GM12878 (cell line): ENCODE measurements around the gene PRUNE2. TPM values are rescaled to one million over a fixed set of nuclear protein-coding genes. Genes with fewer than 3 reads are reported as not detected.

Experiments
- ATAC-seq: fragments of 200-7000 bp; cut with Tn5 transposase; 3 replicates; pipeline ENCODE4 v1.9.1; 2020; ENCODE audit warnings: mild to moderate bottlenecking, moderate library complexity
- BruUV-seq: library from RNA; stranded (reverse); fragments of 400-500 nt; replicated peaks from 2 replicates; lab custom pipeline; 2021; lab: Mats Ljungman, UMichigan
- CTCF ChIA-PET: fragments of 300-600 bp; sonication (Branson Sonifier 250); formaldehyde crosslinking; extraction: SDS; loops from one replicate; lab custom pipeline; 2021; ENCODE audit warnings: inconsistent platforms; lab: Yijun Ruan, JAX
- POLR2A ChIA-PET: fragments of 350-600 bp; formaldehyde crosslinking; extraction: SDS; loops from one replicate; lab custom pipeline; 2021; ENCODE audit warnings: inconsistent platforms; lab: Charles Lee
- RAD21 ChIA-PET: fragments of 300-600 bp; sonication (Branson Sonifier 250); formaldehyde crosslinking; loops from one replicate; lab custom pipeline; 2023; ENCODE audit warnings: antibody characterized with exemption; ENCODE audit not compliant: unreplicated experiment; lab: Charles Lee
- SMC1A ChIA-PET: fragments of 300-600 bp; sonication (Branson Sonifier 250); formaldehyde crosslinking; loops from one replicate; lab custom pipeline; 2023; ENCODE audit not compliant: unreplicated experiment, uncharacterized antibody; lab: Charles Lee
- DNase-seq: peaks from one replicate; pipeline ENCODE4 v3.0.0-alpha.2; 2011; ENCODE audit warnings: low read depth, low spot score
- FAIRE-seq: peaks from 3 replicates; lab custom pipeline; 2011; peaks lifted over from hg19 to GRCh38; lab: Jason Lieb, UNC
- H2AFZ ChIP-seq: 2 replicates; pipeline ENCODE4 v1.6.0; 2011; ENCODE audit warnings: low read depth, low read length, control low read depth; ENCODE audit not compliant: control insufficient read depth
- H3K27ac ChIP-seq: 2 replicates; pipeline ENCODE4 v1.5.1; 2011; ENCODE audit warnings: control low read depth; ENCODE audit not compliant: control insufficient read depth, insufficient read depth
- H3K27me3 ChIP-seq, 2 experiments: replicated peaks in 1 of 2; 2 replicates each; pipeline versions ENCODE4 v1.6.0 to v1.6.1; 2011; ENCODE audit warnings: low read length in 1 of 2; ENCODE audit not compliant: control insufficient read depth in 2 of 2, insufficient read depth in 2 of 2
- H3K36me3 ChIP-seq, 2 experiments: 2 replicates each; pipeline ENCODE4 v1.5.1; 2011; ENCODE audit warnings: low read length in 1 of 2; ENCODE audit not compliant: control insufficient read depth in 2 of 2, insufficient read depth in 2 of 2
- H3K4me1 ChIP-seq: 2 replicates; pipeline ENCODE4 v1.6.1; 2011; ENCODE audit warnings: mild to moderate bottlenecking, low read length, moderate library complexity, mixed read lengths; ENCODE audit not compliant: control insufficient read depth, insufficient read depth
- H3K4me2 ChIP-seq: 2 replicates; pipeline ENCODE4 v1.6.0; 2011; ENCODE audit warnings: control low read depth; ENCODE audit not compliant: control insufficient read depth, insufficient read depth
- H3K4me3 ChIP-seq: fragments of 200-600 bp; sonication (generic); 2 replicates; pipeline ENCODE4 v1.5.1; 2016
- H3K79me2 ChIP-seq: 2 replicates; pipeline ENCODE4 v1.6.0; 2011; ENCODE audit warnings: low read length; ENCODE audit not compliant: control insufficient read depth, insufficient read depth
- H3K9ac ChIP-seq: 2 replicates; pipeline ENCODE4 v1.8.0; 2011; ENCODE audit warnings: low read length, control low read depth, mixed read lengths; ENCODE audit not compliant: control insufficient read depth, insufficient read depth
- H3K9me3 ChIP-seq: replicated peaks from 3 replicates; pipeline ENCODE4 v1.5.1; 2011; ENCODE audit warnings: mild to moderate bottlenecking, low read length; ENCODE audit not compliant: control insufficient read depth, insufficient read depth
- H4K20me1 ChIP-seq: 2 replicates; pipeline ENCODE4 v1.6.0; 2011; ENCODE audit not compliant: control insufficient read depth, insufficient read depth
- ATF2 ChIP-seq: IDR thresholded peaks from 2 replicates; pipeline ENCODE4 v1.6.1; 2012; ENCODE audit warnings: low read length, inconsistent platforms
- CBFB ChIP-seq: IDR thresholded peaks from 2 replicates; pipeline ENCODE4 v1.6.1; 2016; ENCODE audit warnings: antibody characterized with exemption, low read depth
- IKZF1 ChIP-seq: fragments of 450-650 bp; conservative IDR thresholded peaks from 2 replicates; pipeline ENCODE4 v1.6.1; 2017; ENCODE audit warnings: antibody characterized with exemption, mild to moderate bottlenecking
- NBN ChIP-seq: fragments of 450-650 bp; IDR thresholded peaks from 2 replicates; pipeline ENCODE4 v1.6.1; 2016
- SMARCA5 ChIP-seq: fragments of 450-650 bp; IDR thresholded peaks from 2 replicates; pipeline ENCODE4 v1.6.1; 2017; ENCODE audit warnings: mild to moderate bottlenecking
- ZNF384 ChIP-seq: IDR thresholded peaks from 2 replicates; pipeline ENCODE4 v1.6.1; 2012; ENCODE audit warnings: low read depth, mild to moderate bottlenecking, low read length, improper control_type of control experiment, borderline replicate concordance
- WGBS: methylation state at CpG from one replicate; pipeline ENCODE4 v1.1.6; 2016; ENCODE audit warnings: low lambda C conversion rate; ENCODE audit not compliant: insufficient replicate concordance, insufficient coverage; ENCODE audit errors: missing lambda C conversion rate; 5-methylcytosine and 5-hydroxymethylcytosine counted together
- in situ Hi-C: fragments of 300-500 bp; cut with MboI; formaldehyde crosslinking; loops from 9 replicates; pipeline ENCODE4 v1.14.3; 2018; ENCODE audit warnings: mixed read lengths
- intact Hi-C: fragments of 100-400 bp; cut with micrococcal nuclease; formaldehyde crosslinking; loops from one replicate; pipeline ENCODE4 v1.14.2; 2022; ENCODE audit not compliant: unreplicated experiment
- polyA plus RNA-seq, 11 experiments: library from polyadenylated mRNA; depleted of rRNA in 4 of 11; unstranded in 6 of 11; stranded (reverse) in 5 of 11; fragments of >200 nt; fragmentation: Nextera tagmentation in 4 of 11; fragmentation: Illumina TruSeq in 1 of 11; extraction: Ambion mirVana in 4 of 11; extraction: Trizol in 1 of 11; gene quantifications; 1 replicate in 1 of 11; 2 replicates in 10 of 11; pipeline versions ENCODE4 v1.2.1 to v1.2.3, GENCODE V29; 2011 to 2016; ENCODE audit warnings: inconsistent platforms in 2 of 11, missing spikeins in 2 of 11, low read depth in 1 of 11
- total RNA-seq, 4 experiments: library from RNA; depleted of rRNA in 3 of 4; stranded (reverse); fragments of >200 nt in 3 of 4; fragmentation: Illumina TruSeq in 1 of 4; extraction: Trizol in 1 of 4; gene quantifications; 2 replicates each; pipeline versions ENCODE4 v1.2.1 to v1.2.3, GENCODE V29; 2013 to 2021
- TF ChIP-seq, protein P1 (sequence below): fragments of 150-350 bp; IDR thresholded peaks from 2 replicates; pipeline ENCODE4 v1.6.1; 2016; ENCODE audit warnings: low read depth, low read length
- TF ChIP-seq, protein P2 (sequence below), 3 experiments: IDR thresholded peaks in 2 of 3; conservative IDR thresholded peaks in 1 of 3; 2 replicates each; pipeline ENCODE4 v1.5.1; 2011; ENCODE audit warnings: low read depth in 3 of 3, low read length in 3 of 3, mild to moderate bottlenecking in 3 of 3, control low read depth in 2 of 3, moderate library complexity in 2 of 3, inconsistent platforms in 1 of 3, mixed read lengths in 1 of 3; ENCODE audit not compliant: control insufficient read depth in 2 of 3, insufficient read depth in 1 of 3; ENCODE audit errors: extremely low read depth in 1 of 3
- TF ChIP-seq, protein P3 (sequence below): fragments of 450-650 bp; IDR thresholded peaks from 2 replicates; pipeline ENCODE4 v1.6.1; 2017; ENCODE audit warnings: borderline replicate concordance
- TF ChIP-seq, protein P4 (sequence below): fragments of 450-650 bp; IDR thresholded peaks from 2 replicates; pipeline ENCODE4 v1.6.1; 2017; ENCODE audit warnings: mild to moderate bottlenecking, moderate library complexity

The PRUNE2 gene
- total and polyA plus RNA-seq, 10 of the 15 experiments (the other 5 are each of a cell fraction or from before 2014, with no cell fraction given), result 0.07 to 0.63 (median 0.25) TPM

DNA sequence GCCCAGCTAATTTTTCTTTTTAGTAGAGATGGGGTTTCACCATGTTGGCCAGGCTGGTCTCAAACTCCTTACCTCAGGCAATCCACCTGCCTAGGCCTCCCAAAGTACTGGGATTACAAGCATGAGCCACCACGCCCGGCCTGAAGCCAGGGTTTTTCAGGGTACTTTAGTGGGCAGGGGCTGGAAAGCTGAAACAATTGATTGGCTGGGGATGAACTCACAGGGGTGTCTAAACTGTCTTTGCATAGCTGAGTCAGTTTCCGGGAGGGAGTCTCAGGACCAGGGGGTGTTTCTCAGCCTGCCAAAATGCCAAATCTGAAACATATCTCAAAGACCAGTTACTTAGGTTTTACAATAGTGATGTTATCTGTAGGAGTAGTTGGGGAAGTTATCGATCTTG, 46.1 kb downstream of the PRUNE2 start:
- Histone ChIP-seq H4K20me1 (no peaks in the 10 kb centered on the region), H3K4me3 (no peak overlapping the region), H3K9ac (no peak overlapping the region), H3K9me3 (no peaks in the 10 kb centered on the region), H3K79me2 (no peaks in the 10 kb centered on the region), H3K27me3 (no peaks in the 10 kb centered on the region), H3K4me1 (no peaks in the 10 kb centered on the region), H3K27ac (no peak overlapping the region), H3K36me3 (no peaks in the 10 kb centered on the region), H3K4me2 (no peak overlapping the region), H2AFZ (no peak overlapping the region)
- in situ Hi-C loops (no loop called here), intact Hi-C loops (no loop called here)
- no TSS peak for BruUV-seq
- ATAC-seq (no peak), FAIRE-seq (no peak), DNase-seq (no peak)
- ChIA-PET POLR2A (no interaction called here), SMC1A (no interaction called here), CTCF (no interaction called here), RAD21 (no interaction called here)
- WGBS, result 56% methylated on average over 4 of the region's 4 CpGs
- TF ChIP-seq, protein P1, sequence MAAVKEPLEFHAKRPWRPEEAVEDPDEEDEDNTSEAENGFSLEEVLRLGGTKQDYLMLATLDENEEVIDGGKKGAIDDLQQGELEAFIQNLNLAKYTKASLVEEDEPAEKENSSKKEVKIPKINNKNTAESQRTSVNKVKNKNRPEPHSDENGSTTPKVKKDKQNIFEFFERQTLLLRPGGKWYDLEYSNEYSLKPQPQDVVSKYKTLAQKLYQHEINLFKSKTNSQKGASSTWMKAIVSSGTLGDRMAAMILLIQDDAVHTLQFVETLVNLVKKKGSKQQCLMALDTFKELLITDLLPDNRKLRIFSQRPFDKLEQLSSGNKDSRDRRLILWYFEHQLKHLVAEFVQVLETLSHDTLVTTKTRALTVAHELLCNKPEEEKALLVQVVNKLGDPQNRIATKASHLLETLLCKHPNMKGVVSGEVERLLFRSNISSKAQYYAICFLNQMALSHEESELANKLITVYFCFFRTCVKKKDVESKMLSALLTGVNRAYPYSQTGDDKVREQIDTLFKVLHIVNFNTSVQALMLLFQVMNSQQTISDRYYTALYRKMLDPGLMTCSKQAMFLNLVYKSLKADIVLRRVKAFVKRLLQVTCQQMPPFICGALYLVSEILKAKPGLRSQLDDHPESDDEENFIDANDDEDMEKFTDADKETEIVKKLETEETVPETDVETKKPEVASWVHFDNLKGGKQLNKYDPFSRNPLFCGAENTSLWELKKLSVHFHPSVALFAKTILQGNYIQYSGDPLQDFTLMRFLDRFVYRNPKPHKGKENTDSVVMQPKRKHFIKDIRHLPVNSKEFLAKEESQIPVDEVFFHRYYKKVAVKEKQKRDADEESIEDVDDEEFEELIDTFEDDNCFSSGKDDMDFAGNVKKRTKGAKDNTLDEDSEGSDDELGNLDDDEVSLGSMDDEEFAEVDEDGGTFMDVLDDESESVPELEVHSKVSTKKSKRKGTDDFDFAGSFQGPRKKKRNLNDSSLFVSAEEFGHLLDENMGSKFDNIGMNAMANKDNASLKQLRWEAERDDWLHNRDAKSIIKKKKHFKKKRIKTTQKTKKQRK, result no peak
- TF ChIP-seq, protein P2, sequence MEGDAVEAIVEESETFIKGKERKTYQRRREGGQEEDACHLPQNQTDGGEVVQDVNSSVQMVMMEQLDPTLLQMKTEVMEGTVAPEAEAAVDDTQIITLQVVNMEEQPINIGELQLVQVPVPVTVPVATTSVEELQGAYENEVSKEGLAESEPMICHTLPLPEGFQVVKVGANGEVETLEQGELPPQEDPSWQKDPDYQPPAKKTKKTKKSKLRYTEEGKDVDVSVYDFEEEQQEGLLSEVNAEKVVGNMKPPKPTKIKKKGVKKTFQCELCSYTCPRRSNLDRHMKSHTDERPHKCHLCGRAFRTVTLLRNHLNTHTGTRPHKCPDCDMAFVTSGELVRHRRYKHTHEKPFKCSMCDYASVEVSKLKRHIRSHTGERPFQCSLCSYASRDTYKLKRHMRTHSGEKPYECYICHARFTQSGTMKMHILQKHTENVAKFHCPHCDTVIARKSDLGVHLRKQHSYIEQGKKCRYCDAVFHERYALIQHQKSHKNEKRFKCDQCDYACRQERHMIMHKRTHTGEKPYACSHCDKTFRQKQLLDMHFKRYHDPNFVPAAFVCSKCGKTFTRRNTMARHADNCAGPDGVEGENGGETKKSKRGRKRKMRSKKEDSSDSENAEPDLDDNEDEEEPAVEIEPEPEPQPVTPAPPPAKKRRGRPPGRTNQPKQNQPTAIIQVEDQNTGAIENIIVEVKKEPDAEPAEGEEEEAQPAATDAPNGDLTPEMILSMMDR (IDR thresholded peaks at IDR 0.05 in 2 of 3, conservative IDR thresholded peaks at IDR 0.05 in 1 of 3; ENCODE audit: control insufficient read depth in 2 of 3, extremely low read depth in 1 of 3, insufficient read depth in 1 of 3, low read depth in 3 of 3, low read length in 3 of 3), result no peak
- TF ChIP-seq, protein P3, sequence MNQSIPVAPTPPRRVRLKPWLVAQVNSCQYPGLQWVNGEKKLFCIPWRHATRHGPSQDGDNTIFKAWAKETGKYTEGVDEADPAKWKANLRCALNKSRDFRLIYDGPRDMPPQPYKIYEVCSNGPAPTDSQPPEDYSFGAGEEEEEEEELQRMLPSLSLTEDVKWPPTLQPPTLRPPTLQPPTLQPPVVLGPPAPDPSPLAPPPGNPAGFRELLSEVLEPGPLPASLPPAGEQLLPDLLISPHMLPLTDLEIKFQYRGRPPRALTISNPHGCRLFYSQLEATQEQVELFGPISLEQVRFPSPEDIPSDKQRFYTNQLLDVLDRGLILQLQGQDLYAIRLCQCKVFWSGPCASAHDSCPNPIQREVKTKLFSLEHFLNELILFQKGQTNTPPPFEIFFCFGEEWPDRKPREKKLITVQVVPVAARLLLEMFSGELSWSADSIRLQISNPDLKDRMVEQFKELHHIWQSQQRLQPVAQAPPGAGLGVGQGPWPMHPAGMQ, result no peak
- TF ChIP-seq, protein P4, sequence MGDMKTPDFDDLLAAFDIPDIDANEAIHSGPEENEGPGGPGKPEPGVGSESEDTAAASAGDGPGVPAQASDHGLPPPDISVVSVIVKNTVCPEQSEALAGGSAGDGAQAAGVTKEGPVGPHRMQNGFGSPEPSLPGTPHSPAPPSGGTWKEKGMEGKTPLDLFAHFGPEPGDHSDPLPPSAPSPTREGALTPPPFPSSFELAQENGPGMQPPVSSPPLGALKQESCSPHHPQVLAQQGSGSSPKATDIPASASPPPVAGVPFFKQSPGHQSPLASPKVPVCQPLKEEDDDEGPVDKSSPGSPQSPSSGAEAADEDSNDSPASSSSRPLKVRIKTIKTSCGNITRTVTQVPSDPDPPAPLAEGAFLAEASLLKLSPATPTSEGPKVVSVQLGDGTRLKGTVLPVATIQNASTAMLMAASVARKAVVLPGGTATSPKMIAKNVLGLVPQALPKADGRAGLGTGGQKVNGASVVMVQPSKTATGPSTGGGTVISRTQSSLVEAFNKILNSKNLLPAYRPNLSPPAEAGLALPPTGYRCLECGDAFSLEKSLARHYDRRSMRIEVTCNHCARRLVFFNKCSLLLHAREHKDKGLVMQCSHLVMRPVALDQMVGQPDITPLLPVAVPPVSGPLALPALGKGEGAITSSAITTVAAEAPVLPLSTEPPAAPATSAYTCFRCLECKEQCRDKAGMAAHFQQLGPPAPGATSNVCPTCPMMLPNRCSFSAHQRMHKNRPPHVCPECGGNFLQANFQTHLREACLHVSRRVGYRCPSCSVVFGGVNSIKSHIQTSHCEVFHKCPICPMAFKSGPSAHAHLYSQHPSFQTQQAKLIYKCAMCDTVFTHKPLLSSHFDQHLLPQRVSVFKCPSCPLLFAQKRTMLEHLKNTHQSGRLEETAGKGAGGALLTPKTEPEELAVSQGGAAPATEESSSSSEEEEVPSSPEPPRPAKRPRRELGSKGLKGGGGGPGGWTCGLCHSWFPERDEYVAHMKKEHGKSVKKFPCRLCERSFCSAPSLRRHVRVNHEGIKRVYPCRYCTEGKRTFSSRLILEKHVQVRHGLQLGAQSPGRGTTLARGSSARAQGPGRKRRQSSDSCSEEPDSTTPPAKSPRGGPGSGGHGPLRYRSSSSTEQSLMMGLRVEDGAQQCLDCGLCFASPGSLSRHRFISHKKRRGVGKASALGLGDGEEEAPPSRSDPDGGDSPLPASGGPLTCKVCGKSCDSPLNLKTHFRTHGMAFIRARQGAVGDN, result no peak
- TF ChIP-seq ATF2 (no peak), SMARCA5 (no peak), CBFB (no peak), ZNF384 (no peak), NBN (no peak), IKZF1 (no peak)
